Activated CD4-positive, alpha-beta memory T cell treated with anti-CD3 and anti-CD28 coated beads, Interleukin-2, amount 10 ng/mL, durations not matched to agents 7 days and 5 days (primary cell): Measurements from ENCODE around the gene C1orf167. TPM values are rescaled to one million over a fixed set of nuclear protein-coding genes. Genes with fewer than 3 reads are reported as not detected.

ENCODE experiments used
- CTCF ChIA-PET: fragments of 350-600 bp; sonication (Branson Sonifier 250); formaldehyde crosslinking; loops from one replicate; lab custom pipeline; 2021; ENCODE audit warnings: antibody characterized with exemption, inconsistent platforms; lab: Charles Lee
- POLR2A ChIA-PET: fragments of 350-600 bp; sonication (Branson Sonifier 250); formaldehyde crosslinking; loops from one replicate; lab custom pipeline; 2021; ENCODE audit warnings: antibody characterized with exemption; lab: Charles Lee
- DNase-seq: peaks from one replicate; pipeline ENCODE4 v3.0.0-alpha.2; 2020
- H3K27ac Mint-ChIP-seq: one replicate; pipeline ENCODE4 v1.8.0; 2021; ENCODE audit warnings: mild to moderate bottlenecking, mixed read lengths
- H3K27me3 Mint-ChIP-seq: one replicate; pipeline ENCODE4 v1.8.0; 2021; ENCODE audit warnings: mixed read lengths
- H3K36me3 Mint-ChIP-seq: one replicate; pipeline ENCODE4 v1.8.0; 2021; ENCODE audit warnings: low read depth, mixed read lengths
- H3K4me1 Mint-ChIP-seq: one replicate; pipeline ENCODE4 v1.8.0; 2021; ENCODE audit warnings: mixed read lengths
- H3K4me3 Mint-ChIP-seq: one replicate; pipeline ENCODE4 v1.8.0; 2021; ENCODE audit warnings: mild to moderate bottlenecking, mixed read lengths
- H3K9me3 Mint-ChIP-seq: one replicate; pipeline ENCODE4 v1.8.0; 2021; ENCODE audit warnings: mixed read lengths
- total RNA-seq, 2 experiments: library from RNA; stranded (reverse); gene quantifications; one replicate each; pipeline ENCODE4 v1.2.3, GENCODE V29; 2021

Gene C1orf167
- total RNA-seq, 2 experiments from 2014 or later: 0.25 TPM; not detected in 1

- ChIA-PET POLR2A (no interaction called here), CTCF (no interaction called here)
- no peaks in the 10 kb centered on the region for H3K4me1 Mint-ChIP-seq
- H3K4me3 Mint-ChIP-seq: no peak overlapping the region
- H3K9me3 Mint-ChIP-seq: no peaks in the 10 kb centered on the region
- no peaks in the 10 kb centered on the region for H3K27me3 Mint-ChIP-seq
- peaks cover 28% of the 10 kb centered on the region for H3K36me3 Mint-ChIP-seq
- H3K27ac Mint-ChIP-seq: no peak overlapping the region
- no peak for DNase-seq
Measured at GRCh38 chr1:11822091-11822490, 60.1 kb downstream of the C1orf167 start.

- DNase-seq: no peak
- H3K9me3 Mint-ChIP-seq: no peaks in the 10 kb centered on the region
- POLR2A ChIA-PET: interaction anchor here (1.2 to 2.5 kb wide), 2 partner anchors 84 to 86 kb away, joined by 3 to 10 read pairs; no protein-coding TSS in a partner anchor
- H3K4me1 Mint-ChIP-seq: no peaks in the 10 kb centered on the region
- H3K27me3 Mint-ChIP-seq: no peaks in the 10 kb centered on the region
- CTCF ChIA-PET: interaction anchor here (0.6 to 1.2 kb wide), 2 partner anchors 11 to 14 kb away, joined by 3 read pairs; no protein-coding TSS in a partner anchor
- H3K36me3 Mint-ChIP-seq: peaks cover 24% of the 10 kb centered on the region
- no peak overlapping the region for H3K4me3 Mint-ChIP-seq
- no peak overlapping the region for H3K27ac Mint-ChIP-seq
Measured at GRCh38 chr1:11823366-11824137, 61.6 kb downstream of the C1orf167 start.

- H3K4me1 Mint-ChIP-seq: no peaks in the 10 kb centered on the region
- H3K27me3 Mint-ChIP-seq: no peaks in the 10 kb centered on the region
- ChIA-PET POLR2A (interaction anchor here (1.3 to 2.5 kb wide), 2 partner anchors 18 to 83 kb away, joined by 3 to 10 read pairs; no protein-coding TSS in a partner anchor), CTCF (no interaction called here)
- no peak for DNase-seq
- H3K4me3 Mint-ChIP-seq: no peak overlapping the region
- H3K9me3 Mint-ChIP-seq: no peaks in the 10 kb centered on the region
- no peak overlapping the region for H3K27ac Mint-ChIP-seq
- peaks cover 22% of the 10 kb centered on the region for H3K36me3 Mint-ChIP-seq
Measured at GRCh38 chr1:11825131-11825530, 63.1 kb downstream of the C1orf167 start.

- peaks cover 29% of the 10 kb centered on the region for H3K36me3 Mint-ChIP-seq
- no peaks in the 10 kb centered on the region for H3K27me3 Mint-ChIP-seq
- no peak overlapping the region for H3K27ac Mint-ChIP-seq
- no peak overlapping the region for H3K4me3 Mint-ChIP-seq
- no peaks in the 10 kb centered on the region for H3K9me3 Mint-ChIP-seq
- H3K4me1 Mint-ChIP-seq: no peaks in the 10 kb centered on the region
- POLR2A ChIA-PET: no interaction called here
- DNase-seq: no peak
- CTCF ChIA-PET: no interaction called here
Measured at GRCh38 chr1:11826946-11827345, 65.0 kb downstream of the C1orf167 start.

GRCh38 chr1:11828511-11828910 is 66.5 kb downstream of the C1orf167 start:
- no peak for DNase-seq
- no peaks in the 10 kb centered on the region for H3K4me1 Mint-ChIP-seq
- ChIA-PET CTCF (interaction anchor here (1.5 kb wide), 1 partner anchor 10 kb away, joined by 3 read pairs; no protein-coding TSS in a partner anchor), POLR2A (interaction anchor here (1.1 kb wide), 1 partner anchor 17 kb away, joined by 3 read pairs; no protein-coding TSS in a partner anchor)
- no peak overlapping the region for H3K27ac Mint-ChIP-seq
- no peaks in the 10 kb centered on the region for H3K9me3 Mint-ChIP-seq
- peaks cover 34% of the 10 kb centered on the region for H3K36me3 Mint-ChIP-seq
- H3K27me3 Mint-ChIP-seq: no peaks in the 10 kb centered on the region
- no peak overlapping the region for H3K4me3 Mint-ChIP-seq

- POLR2A ChIA-PET: interaction anchor here (1.4 to 2.1 kb wide), 2 partner anchors 76 to 78 kb away, joined by 4 to 9 read pairs; no protein-coding TSS in a partner anchor
- H3K27me3 Mint-ChIP-seq: no peaks in the 10 kb centered on the region
- no peaks in the 10 kb centered on the region for H3K9me3 Mint-ChIP-seq
- H3K4me1 Mint-ChIP-seq: no peaks in the 10 kb centered on the region
- CTCF ChIA-PET: interaction anchor here (1.4 kb wide), 1 partner anchor 61 kb away, joined by 3 read pairs; no protein-coding TSS in a partner anchor
- peaks cover 43% of the 10 kb centered on the region for H3K36me3 Mint-ChIP-seq
- no peak overlapping the region for H3K27ac Mint-ChIP-seq
- DNase-seq: no peak
- no peak overlapping the region for H3K4me3 Mint-ChIP-seq
Measured at GRCh38 chr1:11831945-11832725, 70.1 kb downstream of the C1orf167 start.

GRCh38 chr1:11833497-11833896 is 71.5 kb downstream of the C1orf167 start:
- Mint-ChIP-seq H3K9me3 (no peaks in the 10 kb centered on the region), H3K4me1 (no peaks in the 10 kb centered on the region), H3K36me3 (peaks cover 48% of the 10 kb centered on the region), H3K4me3 (no peak overlapping the region), H3K27me3 (no peaks in the 10 kb centered on the region), H3K27ac (no peak overlapping the region)
- DNase-seq: no peak
- CTCF ChIA-PET: no interaction called here
- POLR2A ChIA-PET: interaction anchor here (1.2 to 1.6 kb wide), 2 partner anchors 74 to 76 kb away, joined by 6 to 9 read pairs; no protein-coding TSS in a partner anchor

GRCh38 chr1:11833900-11834299 is 71.9 kb downstream of the C1orf167 start:
- peaks cover 51% of the 10 kb centered on the region for H3K36me3 Mint-ChIP-seq
- no peak overlapping the region for H3K4me3 Mint-ChIP-seq

GRCh38 chr1:11835441-11836225 is 73.6 kb downstream of the C1orf167 start:
- no peak for DNase-seq
- Mint-ChIP-seq H3K9me3 (no peaks in the 10 kb centered on the region), H3K36me3 (peaks cover 53% of the 10 kb centered on the region), H3K27me3 (no peaks in the 10 kb centered on the region), H3K27ac (no peak overlapping the region), H3K4me3 (no peak overlapping the region), H3K4me1 (peaks cover 1% of the 10 kb centered on the region)
- ChIA-PET CTCF (no interaction called here), POLR2A (interaction anchor here (11.3 kb wide), 1 partner anchor 73 kb away, joined by 137 read pairs; no protein-coding TSS in a partner anchor)

More at GRCh38 chr1:11833900-11834299, 71.9 kb downstream of the C1orf167 start:
- no peaks in the 10 kb centered on the region for H3K9me3 Mint-ChIP-seq
- ChIA-PET POLR2A (interaction anchor here (1.2 to 1.6 kb wide), 2 partner anchors 74 to 76 kb away, joined by 6 to 9 read pairs; no protein-coding TSS in a partner anchor), CTCF (no interaction called here)
- no peak overlapping the region for H3K27ac Mint-ChIP-seq
- no peak for DNase-seq
- peaks cover 1% of the 10 kb centered on the region for H3K4me1 Mint-ChIP-seq
- H3K27me3 Mint-ChIP-seq: no peaks in the 10 kb centered on the region

GRCh38 chr1:11836955-11837766 is 75.2 kb downstream of the C1orf167 start:
- Mint-ChIP-seq H3K27me3 (no peaks in the 10 kb centered on the region), H3K4me3 (no peak overlapping the region), H3K36me3 (peaks cover 51% of the 10 kb centered on the region), H3K9me3 (no peaks in the 10 kb centered on the region), H3K4me1 (peaks cover 1% of the 10 kb centered on the region), H3K27ac (no peak overlapping the region)
- DNase-seq: no peak
- ChIA-PET POLR2A (interaction anchor here (11.3 kb wide), 1 partner anchor 72 kb away, joined by 137 read pairs; no protein-coding TSS in a partner anchor), CTCF (interaction anchor here (1.2 to 3.9 kb wide), 5 partner anchors 10 to 71 kb away, joined by 3 to 20 read pairs (median 8); partner anchors contain the start of gene NPPA)

GRCh38 chr1:11837767-11838348 is 75.9 kb downstream of the C1orf167 start:
- H3K36me3 Mint-ChIP-seq: peaks cover 52% of the 10 kb centered on the region
- H3K4me3 Mint-ChIP-seq: no peak overlapping the region
- peaks cover 1% of the 10 kb centered on the region for H3K4me1 Mint-ChIP-seq
- no peak for DNase-seq
- H3K27me3 Mint-ChIP-seq: no peaks in the 10 kb centered on the region
- ChIA-PET CTCF (interaction anchor here (0.6 to 3.9 kb wide), 8 partner anchors 9 to 70 kb away, joined by 3 to 20 read pairs (median 3); partner anchors contain the start of gene NPPA), POLR2A (interaction anchor here (0.9 to 11.3 kb wide), 2 partner anchors 31 to 71 kb away, joined by 3 to 137 read pairs; no protein-coding TSS in a partner anchor)
- H3K27ac Mint-ChIP-seq: no peak overlapping the region
- H3K9me3 Mint-ChIP-seq: no peaks in the 10 kb centered on the region
